ENCODE results near the gene PRSS50. TPM values are rescaled to one million over a fixed set of nuclear protein-coding genes. Genes with fewer than 3 reads are reported as not detected.

PRSS50 gene
- total RNA-seq, 1 experiment from 2014 or later: not detected

DNA sequence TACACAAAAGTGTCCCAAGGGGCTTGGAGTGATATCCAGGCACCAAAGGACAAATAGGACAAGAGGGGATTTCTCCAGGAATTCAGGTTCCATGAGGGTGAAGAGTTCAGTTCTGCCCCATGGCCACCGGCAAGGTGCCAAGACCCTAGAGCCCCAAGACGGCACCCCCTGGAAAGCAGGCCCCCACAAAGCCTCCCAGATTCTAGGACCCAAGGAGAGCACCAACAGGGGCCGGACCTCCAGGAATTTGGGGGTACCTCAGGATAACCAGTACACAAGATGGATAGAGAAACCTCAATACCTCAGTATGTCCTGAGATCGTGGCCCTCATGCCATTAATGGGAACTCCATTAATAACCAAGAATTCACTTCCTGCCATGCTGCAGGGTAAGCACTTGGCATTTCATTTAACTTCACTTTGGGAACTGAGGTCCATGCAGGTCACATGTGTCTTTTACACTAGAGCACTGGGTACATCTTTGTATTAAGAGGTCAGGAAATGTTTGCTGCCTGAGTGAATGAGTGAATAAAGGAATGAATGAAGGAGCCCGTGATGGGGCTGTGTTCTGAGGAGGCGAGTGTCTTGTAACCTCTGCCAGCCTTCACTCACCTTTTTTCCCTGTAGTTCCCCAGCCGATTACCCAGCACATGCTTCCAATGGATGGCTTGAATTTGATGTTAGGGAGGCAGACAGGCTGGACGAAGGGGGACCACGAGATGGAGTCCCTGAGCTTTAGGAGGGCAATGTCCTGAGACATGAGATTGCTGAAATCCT lies 15.5 kb upstream of the PRSS50 start:
- H3K9me2 ChIP-seq (ENCODE audit: insufficient read depth): no peaks in the 10 kb centered on the region
- no peak overlapping the region for H3K4me3 ChIP-seq (replicated peaks in 1 of 2; ENCODE audit: low read depth in 1 of 2, low read length in 2 of 2)
- H3K4me2 ChIP-seq (ENCODE audit: low read length): no peak overlapping the region
- no peaks in the 10 kb centered on the region for H3K9me3 ChIP-seq (ENCODE audit: control insufficient read depth in 1 of 2, insufficient read depth in 1 of 2, low read depth in 1 of 2, low read length in 2 of 2)
- no peak overlapping the region for H2AFZ ChIP-seq (ENCODE audit: low read depth, low read length, poor library complexity, severe bottlenecking)
- BruUV-seq (replicated peaks): no TSS peak
- RAD21 ChIA-PET (ENCODE audit: low non-redundant PET in 1 of 2, low total read pairs in 2 of 2, uncharacterized antibody in 2 of 2, unreplicated experiment in 2 of 2): no interaction called here
- no peaks in the 10 kb centered on the region for H3K79me2 ChIP-seq (ENCODE audit: insufficient read depth, low read length)
- POLR2A ChIA-PET: no interaction called here
- CTCF ChIA-PET: no interaction called here
- intact Hi-C loops (cut with micrococcal nuclease): no loop called here
- DNase-seq (ENCODE audit: low read depth, low spot score): no peak
- no peak overlapping the region for H3K9ac ChIP-seq (ENCODE audit: low read length)
- no peaks in the 10 kb centered on the region for H3K4me1 ChIP-seq (ENCODE audit: control insufficient read depth in 1 of 2, insufficient read depth in 2 of 2, low read length in 2 of 2)
- no peak overlapping the region for H3K27ac ChIP-seq (ENCODE audit: low read depth, low read length)
- H3K36me3 ChIP-seq (ENCODE audit: control insufficient read depth in 1 of 2, insufficient read depth in 2 of 2, low read length in 2 of 2): no peaks in the 10 kb centered on the region
- H4K20me1 ChIP-seq (ENCODE audit: insufficient read depth): no peaks in the 10 kb centered on the region
- ATAC-seq: no peak
- TF ChIP-seq SRF (IDR thresholded peaks at IDR 0.05; ENCODE audit: low read depth): no peak
- TF ChIP-seq RAD21 (IDR thresholded peaks at IDR 0.05; ENCODE audit: low read depth): no peak
- no peak for TF ChIP-seq ELF1 (IDR thresholded peaks at IDR 0.05; ENCODE audit: borderline replicate concordance, low read depth)
- TF ChIP-seq SIN3A (IDR thresholded peaks at IDR 0.05; ENCODE audit: low read depth): no peak
- TF ChIP-seq, protein P1, sequence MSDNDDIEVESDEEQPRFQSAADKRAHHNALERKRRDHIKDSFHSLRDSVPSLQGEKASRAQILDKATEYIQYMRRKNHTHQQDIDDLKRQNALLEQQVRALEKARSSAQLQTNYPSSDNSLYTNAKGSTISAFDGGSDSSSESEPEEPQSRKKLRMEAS (IDR thresholded peaks at IDR 0.05): no peak
- TF ChIP-seq EZH2phosphoT487 (IDR thresholded peaks at IDR 0.05; ENCODE audit: borderline replicate concordance): no peak
- TF ChIP-seq YY1 (IDR thresholded peaks at IDR 0.05; ENCODE audit: extremely low read depth, insufficient replicate concordance, low read depth, low read length): no peak
- no peak for TF ChIP-seq FOSL1 (IDR thresholded peaks at IDR 0.05; ENCODE audit: low read depth)
- no peak for TF ChIP-seq TCF7L2 (IDR thresholded peaks at IDR 0.05; ENCODE audit: borderline replicate concordance, extremely low read depth, insufficient read depth, insufficient read length)
- TF ChIP-seq EZH2 (IDR thresholded peaks at IDR 0.05): no peak
- TF ChIP-seq JUND (IDR thresholded peaks at IDR 0.05): no peak
- TF ChIP-seq CEBPB (IDR thresholded peaks at IDR 0.05; ENCODE audit: low read depth): no peak
- no peak for TF ChIP-seq POLR2AphosphoS5 (IDR thresholded peaks at IDR 0.05; ENCODE audit: low read depth, low read length)
- TF ChIP-seq, protein P2, sequence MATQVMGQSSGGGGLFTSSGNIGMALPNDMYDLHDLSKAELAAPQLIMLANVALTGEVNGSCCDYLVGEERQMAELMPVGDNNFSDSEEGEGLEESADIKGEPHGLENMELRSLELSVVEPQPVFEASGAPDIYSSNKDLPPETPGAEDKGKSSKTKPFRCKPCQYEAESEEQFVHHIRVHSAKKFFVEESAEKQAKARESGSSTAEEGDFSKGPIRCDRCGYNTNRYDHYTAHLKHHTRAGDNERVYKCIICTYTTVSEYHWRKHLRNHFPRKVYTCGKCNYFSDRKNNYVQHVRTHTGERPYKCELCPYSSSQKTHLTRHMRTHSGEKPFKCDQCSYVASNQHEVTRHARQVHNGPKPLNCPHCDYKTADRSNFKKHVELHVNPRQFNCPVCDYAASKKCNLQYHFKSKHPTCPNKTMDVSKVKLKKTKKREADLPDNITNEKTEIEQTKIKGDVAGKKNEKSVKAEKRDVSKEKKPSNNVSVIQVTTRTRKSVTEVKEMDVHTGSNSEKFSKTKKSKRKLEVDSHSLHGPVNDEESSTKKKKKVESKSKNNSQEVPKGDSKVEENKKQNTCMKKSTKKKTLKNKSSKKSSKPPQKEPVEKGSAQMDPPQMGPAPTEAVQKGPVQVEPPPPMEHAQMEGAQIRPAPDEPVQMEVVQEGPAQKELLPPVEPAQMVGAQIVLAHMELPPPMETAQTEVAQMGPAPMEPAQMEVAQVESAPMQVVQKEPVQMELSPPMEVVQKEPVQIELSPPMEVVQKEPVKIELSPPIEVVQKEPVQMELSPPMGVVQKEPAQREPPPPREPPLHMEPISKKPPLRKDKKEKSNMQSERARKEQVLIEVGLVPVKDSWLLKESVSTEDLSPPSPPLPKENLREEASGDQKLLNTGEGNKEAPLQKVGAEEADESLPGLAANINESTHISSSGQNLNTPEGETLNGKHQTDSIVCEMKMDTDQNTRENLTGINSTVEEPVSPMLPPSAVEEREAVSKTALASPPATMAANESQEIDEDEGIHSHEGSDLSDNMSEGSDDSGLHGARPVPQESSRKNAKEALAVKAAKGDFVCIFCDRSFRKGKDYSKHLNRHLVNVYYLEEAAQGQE (IDR thresholded peaks at IDR 0.05; ENCODE audit: low read depth): no peak
- no peak for TF ChIP-seq ZNF274 (IDR thresholded peaks at IDR 0.05; ENCODE audit: low read depth, low read length)
- no peak for TF ChIP-seq POLR2A (IDR thresholded peaks at IDR 0.05; ENCODE audit: borderline replicate concordance, extremely low read depth, insufficient read depth, insufficient read length)
- no peaks in the 10 kb centered on the region for H3K27me3 ChIP-seq (ENCODE audit: insufficient read depth, low read length)
